Measurements from ENCODE around the gene DRAM2.

The DRAM2 gene

DNA sequence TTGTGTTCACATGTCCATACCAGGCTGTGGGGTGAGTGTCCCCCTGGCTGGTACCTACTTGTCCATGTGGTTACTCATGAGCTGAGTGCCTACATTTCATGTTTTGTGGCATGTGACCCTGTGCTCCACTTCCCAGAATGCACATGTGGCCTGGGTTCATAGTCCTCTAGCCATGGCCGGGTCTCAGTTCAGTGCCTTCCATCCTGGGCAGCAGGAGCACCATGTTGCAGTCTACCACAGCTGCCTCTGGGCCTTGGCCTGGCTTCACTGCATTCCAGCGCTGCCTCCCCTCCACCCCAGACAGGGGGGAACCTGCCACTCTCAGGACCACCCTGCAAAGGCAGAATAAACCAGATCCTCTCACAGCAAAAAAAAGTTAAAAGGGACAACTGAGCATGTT, 5.6 kb upstream of the DRAM2 start:
- Histone ChIP-seq H3K4me3 (ENCODE audit: insufficient read depth, low read depth, low read length, poor library complexity, severe bottlenecking) (no peak overlapping the region), H3K36me3 (ENCODE audit: control insufficient read depth, insufficient read depth, low read length) (no peaks in the 10 kb centered on the region), H3K27me3 (replicated peaks; ENCODE audit: control insufficient read depth, insufficient read depth, low read length, poor library complexity, severe bottlenecking) (no peaks in the 10 kb centered on the region), H3K9me3 (ENCODE audit: control insufficient read depth, low read length) (no peaks in the 10 kb centered on the region), H3K27ac (ENCODE audit: insufficient read depth, low read length, poor library complexity, severe bottlenecking) (no peak overlapping the region), H3K4me1 (ENCODE audit: control insufficient read depth, insufficient read depth, low read length, poor library complexity, severe bottlenecking) (peaks cover 4% of the 10 kb centered on the region)
- DNase-seq: no peak

DNA sequence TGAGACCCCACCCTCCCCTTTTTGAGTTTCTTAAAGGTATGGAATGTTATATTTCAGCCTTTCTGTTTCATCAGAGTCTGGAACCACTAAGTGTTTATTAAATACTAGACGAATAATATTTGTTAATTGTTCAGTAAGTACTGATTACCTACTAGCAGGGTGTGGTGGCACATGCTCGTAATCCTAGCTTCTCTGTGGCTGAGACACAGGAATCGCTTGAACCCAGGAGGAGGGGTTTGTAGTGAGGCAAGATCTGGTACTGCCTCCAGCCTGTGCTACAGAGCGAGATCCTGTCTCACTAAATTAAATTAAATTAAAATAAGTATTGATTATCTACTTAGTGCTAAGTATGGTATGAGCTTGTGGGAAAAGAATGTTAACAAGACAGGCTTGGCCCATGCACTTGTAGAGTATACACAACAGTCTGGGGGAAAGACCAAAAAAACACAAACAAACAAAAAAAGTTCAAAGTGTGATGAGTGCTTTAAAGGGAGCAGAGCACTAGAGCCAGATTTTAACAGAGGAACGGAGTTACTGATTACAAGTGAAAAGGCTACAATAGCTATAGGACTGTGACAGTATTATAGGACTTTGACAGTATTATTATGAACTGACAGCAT, 2.6 kb upstream of the DRAM2 start:
- H3K4me1 ChIP-seq (ENCODE audit: control insufficient read depth, insufficient read depth, low read length, poor library complexity, severe bottlenecking): peaks cover 12% of the 10 kb centered on the region
- H3K27ac ChIP-seq (ENCODE audit: insufficient read depth, low read length, poor library complexity, severe bottlenecking): no peak overlapping the region
- no peaks in the 10 kb centered on the region for H3K9me3 ChIP-seq (ENCODE audit: control insufficient read depth, low read length)
- DNase-seq: no peak
- H3K4me3 ChIP-seq (ENCODE audit: insufficient read depth, low read depth, low read length, poor library complexity, severe bottlenecking): no peak overlapping the region
- H3K36me3 ChIP-seq (ENCODE audit: control insufficient read depth, insufficient read depth, low read length): no peaks in the 10 kb centered on the region
- no peaks in the 10 kb centered on the region for H3K27me3 ChIP-seq (replicated peaks; ENCODE audit: control insufficient read depth, insufficient read depth, low read length, poor library complexity, severe bottlenecking)

DNA sequence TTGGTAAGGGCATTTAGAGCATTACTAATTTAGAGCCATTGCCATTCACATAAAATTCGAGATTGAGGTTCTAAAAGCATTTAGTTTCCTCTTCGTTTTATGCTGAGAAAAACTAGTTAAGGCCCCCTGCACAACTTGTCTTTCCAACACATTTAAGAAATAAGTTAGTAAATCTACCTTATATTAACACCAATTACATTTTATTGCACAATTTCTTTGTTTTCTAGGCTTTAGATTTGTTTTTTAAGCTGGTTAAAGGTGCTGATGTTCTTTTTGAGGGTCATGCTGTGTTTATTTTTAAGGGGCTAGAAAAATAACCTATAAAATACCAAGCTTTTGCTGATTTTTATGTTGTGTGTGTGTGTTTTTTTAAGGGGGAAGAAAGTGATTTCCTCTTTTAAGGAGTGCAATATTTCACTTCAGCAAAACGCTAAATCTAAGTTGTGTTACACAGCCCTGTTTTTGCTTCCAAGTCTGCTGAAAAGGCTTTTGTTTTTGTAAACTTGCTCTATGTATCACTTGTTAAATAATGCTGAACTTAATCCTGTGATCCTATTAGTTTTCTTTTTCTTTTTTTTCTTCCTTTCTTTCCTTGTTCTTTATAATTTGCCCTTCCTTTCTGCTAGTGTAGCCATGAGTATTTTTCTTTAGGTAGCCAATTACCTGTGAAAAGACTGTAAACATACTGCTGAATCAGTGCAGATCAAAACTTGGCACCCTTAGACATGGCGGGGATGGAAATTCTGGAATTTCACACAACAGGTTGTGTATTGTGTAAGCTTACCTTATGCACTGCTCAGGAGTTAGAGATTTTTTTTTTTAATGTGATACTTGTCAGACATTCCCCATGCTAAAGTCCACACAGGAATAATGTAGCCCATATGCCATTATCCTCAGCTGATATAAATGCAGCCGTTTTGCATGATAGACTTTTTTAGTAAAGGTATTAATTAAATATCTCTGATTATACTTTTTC, 1.6 kb upstream of the DRAM2 start:
- H3K27me3 ChIP-seq (replicated peaks; ENCODE audit: control insufficient read depth, insufficient read depth, low read length, poor library complexity, severe bottlenecking): no peaks in the 10 kb centered on the region
- H3K9me3 ChIP-seq (ENCODE audit: control insufficient read depth, low read length): no peaks in the 10 kb centered on the region
- no peaks in the 10 kb centered on the region for H3K36me3 ChIP-seq (ENCODE audit: control insufficient read depth, insufficient read depth, low read length)
- no peak for DNase-seq
- peak overlapping the region; percentile 90 for H3K27ac ChIP-seq (ENCODE audit: insufficient read depth, low read length, poor library complexity, severe bottlenecking)
- H3K4me3 ChIP-seq (ENCODE audit: insufficient read depth, low read depth, low read length, poor library complexity, severe bottlenecking): peak overlapping the region; percentile 92
- H3K4me1 ChIP-seq (ENCODE audit: control insufficient read depth, insufficient read depth, low read length, poor library complexity, severe bottlenecking): peaks cover 12% of the 10 kb centered on the region

DNA sequence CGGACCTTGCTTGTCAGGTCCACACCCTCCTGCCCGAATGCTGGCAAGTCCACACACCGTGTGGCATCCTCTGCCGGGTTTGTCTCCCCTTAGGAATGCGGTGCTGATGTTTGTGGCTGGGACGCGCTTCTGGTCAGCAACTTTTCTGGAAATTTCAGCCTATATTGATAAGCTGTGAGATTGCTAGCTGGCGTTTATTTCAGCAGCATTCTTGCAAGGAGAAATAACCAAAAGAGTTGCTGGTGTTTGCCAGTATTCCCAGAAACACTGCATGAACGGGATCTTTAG, 731 bp upstream of the DRAM2 start:
- Histone ChIP-seq H3K9me3 (ENCODE audit: control insufficient read depth, low read length) (no peaks in the 10 kb centered on the region), H3K4me1 (ENCODE audit: control insufficient read depth, insufficient read depth, low read length, poor library complexity, severe bottlenecking) (peaks cover 12% of the 10 kb centered on the region), H3K36me3 (ENCODE audit: control insufficient read depth, insufficient read depth, low read length) (peaks cover 4% of the 10 kb centered on the region), H3K4me3 (ENCODE audit: insufficient read depth, low read depth, low read length, poor library complexity, severe bottlenecking) (peak overlapping the region; percentile 92), H3K27ac (ENCODE audit: insufficient read depth, low read length, poor library complexity, severe bottlenecking) (peak overlapping the region; percentile 90), H3K27me3 (replicated peaks; ENCODE audit: control insufficient read depth, insufficient read depth, low read length, poor library complexity, severe bottlenecking) (no peaks in the 10 kb centered on the region)
- no peak for DNase-seq

DNA sequence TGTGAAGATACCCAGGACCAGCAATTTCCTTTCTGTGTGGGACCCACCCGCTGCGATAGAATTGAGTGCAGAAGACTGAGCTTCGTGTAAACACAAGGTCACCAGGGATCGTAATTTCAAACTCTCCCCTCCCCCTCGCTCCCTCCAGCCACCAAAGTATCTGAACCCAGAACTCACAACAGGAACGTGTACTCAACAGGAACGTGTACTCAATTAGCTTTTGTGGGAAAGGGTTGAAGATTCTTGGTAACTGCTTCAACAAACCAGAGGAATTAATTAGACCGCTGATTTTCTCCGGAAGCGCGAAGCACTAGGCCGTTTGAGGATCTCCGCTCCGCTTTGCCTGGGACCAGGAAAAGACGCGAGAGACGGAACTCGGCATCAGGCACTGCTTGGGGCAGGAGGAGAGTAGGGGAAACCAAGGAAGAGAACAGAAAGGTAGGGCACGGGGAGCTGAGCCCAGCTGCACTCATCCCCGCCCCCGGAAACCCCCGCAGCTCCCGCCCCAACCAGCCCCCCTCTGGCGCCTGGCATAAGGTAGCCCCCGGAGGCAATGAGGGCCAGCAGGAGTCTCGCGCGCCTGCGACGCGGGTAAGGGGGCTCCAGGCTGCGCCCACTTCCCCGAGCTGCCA, 453 bp downstream of the DRAM2 start:
- H3K27me3 ChIP-seq (replicated peaks; ENCODE audit: control insufficient read depth, insufficient read depth, low read length, poor library complexity, severe bottlenecking): no peaks in the 10 kb centered on the region
- H3K27ac ChIP-seq (ENCODE audit: insufficient read depth, low read length, poor library complexity, severe bottlenecking): peak overlapping the region; percentile 90
- peaks cover 10% of the 10 kb centered on the region for H3K36me3 ChIP-seq (ENCODE audit: control insufficient read depth, insufficient read depth, low read length)
- peaks cover 12% of the 10 kb centered on the region for H3K4me1 ChIP-seq (ENCODE audit: control insufficient read depth, insufficient read depth, low read length, poor library complexity, severe bottlenecking)
- peak overlapping the region; percentile 92 for H3K4me3 ChIP-seq (ENCODE audit: insufficient read depth, low read depth, low read length, poor library complexity, severe bottlenecking)
- no peaks in the 10 kb centered on the region for H3K9me3 ChIP-seq (ENCODE audit: control insufficient read depth, low read length)
- DNase-seq: peak in 1 of 3 donors; percentile 41

DNA sequence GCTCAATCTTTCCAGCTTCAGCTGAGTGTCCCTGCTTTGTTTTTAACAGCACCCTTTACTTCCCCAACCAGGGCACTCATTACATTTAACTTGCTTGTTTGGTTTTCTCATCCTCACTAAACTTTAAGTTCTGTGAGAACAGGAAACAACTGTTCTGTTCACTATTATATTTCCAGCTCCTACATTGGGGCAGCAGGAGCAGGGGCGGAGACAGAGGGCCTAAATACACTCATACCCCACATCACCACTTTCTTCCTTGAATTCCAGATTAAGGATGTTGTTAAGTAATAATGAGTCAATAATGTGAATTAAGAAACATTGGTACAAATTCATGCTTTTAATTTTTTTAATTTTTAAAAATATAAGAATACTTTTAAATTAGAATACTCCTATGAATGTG, 6.0 kb downstream of the DRAM2 start:
- Histone ChIP-seq H3K4me1 (ENCODE audit: control insufficient read depth, insufficient read depth, low read length, poor library complexity, severe bottlenecking) (peaks cover 1% of the 10 kb centered on the region), H3K27ac (ENCODE audit: insufficient read depth, low read length, poor library complexity, severe bottlenecking) (no peak overlapping the region), H3K9me3 (ENCODE audit: control insufficient read depth, low read length) (no peaks in the 10 kb centered on the region), H3K4me3 (ENCODE audit: insufficient read depth, low read depth, low read length, poor library complexity, severe bottlenecking) (no peak overlapping the region), H3K27me3 (replicated peaks; ENCODE audit: control insufficient read depth, insufficient read depth, low read length, poor library complexity, severe bottlenecking) (no peaks in the 10 kb centered on the region), H3K36me3 (ENCODE audit: control insufficient read depth, insufficient read depth, low read length) (peaks cover 10% of the 10 kb centered on the region)
- DNase-seq: no peak

DNA sequence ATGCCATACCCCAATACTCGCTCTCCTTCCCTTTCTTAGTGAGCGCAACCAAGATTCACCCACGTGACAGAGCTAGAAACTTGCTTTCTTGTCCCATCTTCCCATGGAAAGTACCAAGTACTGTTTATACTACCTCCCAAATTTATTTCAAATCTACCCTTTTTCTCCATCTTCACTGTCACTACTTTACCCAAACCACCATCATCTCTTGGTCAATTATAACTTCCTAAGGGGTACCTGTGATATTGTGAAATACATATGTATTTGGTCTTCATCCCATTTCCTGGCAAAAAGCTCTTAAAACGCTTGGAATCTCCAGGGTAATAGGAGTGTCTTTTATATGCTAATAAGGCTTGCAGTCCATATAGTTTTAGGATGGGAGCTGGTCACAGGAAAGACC, 8.2 kb downstream of the DRAM2 start:
- no peak overlapping the region for H3K4me3 ChIP-seq (ENCODE audit: insufficient read depth, low read depth, low read length, poor library complexity, severe bottlenecking)
- no peak overlapping the region for H3K27ac ChIP-seq (ENCODE audit: insufficient read depth, low read length, poor library complexity, severe bottlenecking)
- no peaks in the 10 kb centered on the region for H3K9me3 ChIP-seq (ENCODE audit: control insufficient read depth, low read length)
- peaks cover 24% of the 10 kb centered on the region for H3K36me3 ChIP-seq (ENCODE audit: control insufficient read depth, insufficient read depth, low read length)
- DNase-seq: no peak
- no peaks in the 10 kb centered on the region for H3K4me1 ChIP-seq (ENCODE audit: control insufficient read depth, insufficient read depth, low read length, poor library complexity, severe bottlenecking)
- no peaks in the 10 kb centered on the region for H3K27me3 ChIP-seq (replicated peaks; ENCODE audit: control insufficient read depth, insufficient read depth, low read length, poor library complexity, severe bottlenecking)

DNA sequence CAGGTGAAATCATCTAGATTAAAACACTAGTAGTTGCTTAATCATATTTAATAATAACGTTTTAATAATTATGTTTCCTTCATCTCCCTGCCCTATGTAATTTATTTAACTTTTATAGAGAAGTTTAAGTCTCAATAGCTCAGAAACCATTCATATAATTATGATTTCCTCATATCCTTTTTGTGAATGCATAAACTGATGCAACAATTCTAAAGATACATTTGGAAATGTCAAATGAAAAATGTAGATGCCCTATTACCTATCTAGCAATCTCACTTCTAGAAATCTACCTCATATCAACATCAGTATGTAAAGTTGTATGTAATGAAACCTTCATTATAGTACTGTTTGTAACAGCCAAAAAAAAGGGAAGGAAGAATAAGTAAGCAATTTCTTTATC, 10.5 kb downstream of the DRAM2 start:
- H3K27me3 ChIP-seq (replicated peaks; ENCODE audit: control insufficient read depth, insufficient read depth, low read length, poor library complexity, severe bottlenecking): no peaks in the 10 kb centered on the region
- H3K9me3 ChIP-seq (ENCODE audit: control insufficient read depth, low read length): no peaks in the 10 kb centered on the region
- no peaks in the 10 kb centered on the region for H3K4me1 ChIP-seq (ENCODE audit: control insufficient read depth, insufficient read depth, low read length, poor library complexity, severe bottlenecking)
- H3K27ac ChIP-seq (ENCODE audit: insufficient read depth, low read length, poor library complexity, severe bottlenecking): no peak overlapping the region
- H3K4me3 ChIP-seq (ENCODE audit: insufficient read depth, low read depth, low read length, poor library complexity, severe bottlenecking): no peak overlapping the region
- DNase-seq: no peak
- H3K36me3 ChIP-seq (ENCODE audit: control insufficient read depth, insufficient read depth, low read length): peaks cover 24% of the 10 kb centered on the region

DNA sequence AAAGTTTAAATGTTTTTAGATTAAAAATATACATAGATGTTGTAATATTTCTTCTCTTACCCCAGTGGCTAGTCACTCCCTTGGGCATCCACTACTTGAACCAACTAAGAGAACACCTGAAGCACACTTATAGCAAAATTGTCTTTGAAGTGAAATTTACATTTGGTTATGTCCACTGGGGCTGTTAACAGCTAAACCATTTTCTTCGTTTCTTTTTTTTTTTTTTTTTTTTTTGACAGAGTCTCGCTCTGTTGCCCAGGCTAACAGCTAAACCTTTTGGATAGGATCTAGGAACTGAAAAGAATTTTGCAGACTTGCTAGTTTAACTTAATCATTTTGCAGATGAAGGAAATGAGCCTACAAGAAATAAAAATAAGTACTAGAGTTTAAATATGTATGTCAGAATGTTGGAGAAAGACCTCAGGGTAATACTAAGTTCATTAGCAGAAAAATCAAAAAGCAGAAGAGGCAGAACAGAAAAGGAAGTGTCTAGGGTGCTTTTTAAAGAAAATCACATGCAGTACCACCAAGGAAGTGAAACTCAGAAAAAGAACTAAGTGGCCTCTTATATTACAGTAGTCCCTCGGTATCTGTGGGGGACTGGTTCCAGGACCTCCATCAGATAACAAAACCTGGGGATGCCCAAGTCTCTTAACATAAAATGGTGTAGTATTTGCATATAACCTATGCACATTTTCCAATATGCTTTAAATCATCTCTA, 11.8 kb downstream of the DRAM2 start:
- H3K4me3 ChIP-seq (ENCODE audit: insufficient read depth, low read depth, low read length, poor library complexity, severe bottlenecking): no peak overlapping the region
- H3K36me3 ChIP-seq (ENCODE audit: control insufficient read depth, insufficient read depth, low read length): peaks cover 37% of the 10 kb centered on the region
- H3K9me3 ChIP-seq (ENCODE audit: control insufficient read depth, low read length): no peaks in the 10 kb centered on the region
- no peak for DNase-seq
- no peaks in the 10 kb centered on the region for H3K27me3 ChIP-seq (replicated peaks; ENCODE audit: control insufficient read depth, insufficient read depth, low read length, poor library complexity, severe bottlenecking)
- no peaks in the 10 kb centered on the region for H3K4me1 ChIP-seq (ENCODE audit: control insufficient read depth, insufficient read depth, low read length, poor library complexity, severe bottlenecking)
- H3K27ac ChIP-seq (ENCODE audit: insufficient read depth, low read length, poor library complexity, severe bottlenecking): no peak overlapping the region

Data from effector memory CD4-positive, alpha-beta T cell (primary cell).